GM12873 (cell line): ENCODE results near the gene CREB3L4.

Source experiments
- CTCF ChIP-seq: IDR thresholded peaks from 2 replicates; pipeline ENCODE4 v1.5.1; 2012; ENCODE audit warnings: low read depth, mild to moderate bottlenecking, moderate library complexity, low read length, control low read depth; ENCODE audit not compliant: insufficient read depth; ENCODE audit errors: missing control alignments

Gene CREB3L4

GRCh38 chr1:153922972-153923925 lies 44.5 kb upstream of the CREB3L4 start, which contains the start of gene GATAD2B:
Gene GATAD2B, minus strand, starts transcription at chr1:153922972. Its CDS starts 94,625 bp downstream, at chr1:153828347.
- no peak for TF ChIP-seq CTCF

- no peak for TF ChIP-seq CTCF
Measured at GRCh38 chr1:153926405-153926804, 41.3 kb upstream of the CREB3L4 start.

DNA sequence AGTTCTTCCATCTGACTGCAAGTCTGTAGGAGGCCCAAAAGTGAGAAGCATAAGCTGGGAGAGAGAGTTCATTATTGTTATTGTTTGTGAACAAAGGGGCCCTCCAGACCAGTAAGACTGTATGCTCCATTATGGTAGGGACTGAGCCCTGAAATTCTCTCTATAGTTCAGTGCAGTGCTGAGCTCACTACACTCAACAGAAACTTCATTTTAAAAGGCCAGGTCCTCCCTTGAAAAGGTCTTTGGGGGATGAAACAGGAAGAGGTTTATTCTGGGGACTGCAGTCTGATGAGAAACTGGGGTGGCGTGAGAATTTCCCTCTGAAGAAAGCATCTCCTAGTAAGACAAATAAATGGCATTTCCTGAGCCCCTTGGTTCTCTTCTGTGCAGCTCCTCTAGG lies 39.5 kb upstream of the CREB3L4 start:
- no peak for TF ChIP-seq CTCF

GRCh38 chr1:153928791-153929341 lies 38.8 kb upstream of the CREB3L4 start:
- TF ChIP-seq CTCF: no peak

DNA sequence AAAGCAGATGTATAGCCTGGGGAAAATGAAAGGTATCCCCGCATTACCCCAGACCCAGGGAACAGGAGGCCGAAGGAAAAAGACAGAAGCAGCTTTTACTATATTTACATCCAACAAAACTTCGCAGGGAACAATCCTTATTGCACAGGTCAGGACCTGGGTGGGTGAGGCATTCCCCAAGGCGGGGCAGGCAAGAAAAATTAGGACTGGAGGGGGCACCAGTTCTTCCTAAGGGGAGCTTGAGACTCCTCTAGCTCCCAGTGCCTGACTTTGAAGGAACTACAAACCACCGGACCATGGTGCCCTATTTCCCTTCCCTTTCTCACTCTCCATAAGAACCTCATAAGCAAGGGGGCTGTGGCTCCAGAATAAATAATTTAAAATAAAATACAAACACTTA lies 38.3 kb upstream of the CREB3L4 start:
- no peak for TF ChIP-seq CTCF

GRCh38 chr1:153929981-153930948 lies 37.4 kb upstream of the CREB3L4 start:
- peak; percentile 4 for TF ChIP-seq CTCF
